ENCODE results near the gene TSPAN15. TPM values are rescaled to one million over a fixed set of nuclear protein-coding genes. Genes with fewer than 3 reads are reported as not detected.

Gene TSPAN15
- total RNA-seq, 4 donors from 2014 or later, result 17.2 to 58.1 (median 24.4) TPM

- Histone ChIP-seq H3K4me1 (peaks cover 6 to 29% of the 10 kb centered on the region in 2 donors), H3K27me3 (no peaks in the 10 kb centered on the region), H3K4me3 (no peak overlapping the region), H3K9me3 (no peaks in the 10 kb centered on the region), H3K36me3 (no peaks in the 10 kb centered on the region), H3K27ac (peak overlapping the region; percentile 74 to 86)
- DNase-seq, result no peak
- TF ChIP-seq POLR2A (IDR thresholded peaks at IDR 0.05) (no peak), CTCF (IDR thresholded peaks at IDR 0.05) (no peak)
- intact Hi-C loops (cut with DNase I; ENCODE audit: low total_unique reads), result no loop called here
Observed at GRCh38 chr10:69405221-69405620, 46.0 kb upstream of the TSPAN15 start.

GRCh38 chr10:69406302-69406811, 44.9 kb upstream of the TSPAN15 start:
- DNase-seq, result peak; percentile 57 to 59
- H3K27me3 ChIP-seq, result no peaks in the 10 kb centered on the region
- H3K36me3 ChIP-seq, result no peaks in the 10 kb centered on the region
- peaks cover 8 to 34% of the 10 kb centered on the region in 2 donors for H3K4me1 ChIP-seq
- intact Hi-C loops (cut with DNase I; ENCODE audit: low total_unique reads), result no loop called here
- H3K27ac ChIP-seq, result peak overlapping the region; percentile 74 to 86
- no peak overlapping the region for H3K4me3 ChIP-seq
- TF ChIP-seq CTCF (IDR thresholded peaks at IDR 0.05) (no peak), POLR2A (IDR thresholded peaks at IDR 0.05) (no peak)
- H3K9me3 ChIP-seq, result no peaks in the 10 kb centered on the region

GRCh38 chr10:69406816-69407580, 44.3 kb upstream of the TSPAN15 start:
- peak overlapping the region; percentile 74 to 86 for H3K27ac ChIP-seq
- no peaks in the 10 kb centered on the region for H3K27me3 ChIP-seq
- H3K9me3 ChIP-seq, result no peaks in the 10 kb centered on the region
- intact Hi-C loops (cut with DNase I; ENCODE audit: low total_unique reads), result no loop called here
- peaks cover 8 to 34% of the 10 kb centered on the region in 2 donors for H3K4me1 ChIP-seq
- H3K36me3 ChIP-seq, result no peaks in the 10 kb centered on the region
- TF ChIP-seq CTCF (IDR thresholded peaks at IDR 0.05), result no peak
- TF ChIP-seq POLR2A (IDR thresholded peaks at IDR 0.05), result no peak
- no peak overlapping the region for H3K4me3 ChIP-seq
- no peak for DNase-seq

GRCh38 chr10:69407621-69408301, 43.5 kb upstream of the TSPAN15 start:
- H3K36me3 ChIP-seq, result no peaks in the 10 kb centered on the region
- no peaks in the 10 kb centered on the region for H3K9me3 ChIP-seq
- no peak for TF ChIP-seq POLR2A (IDR thresholded peaks at IDR 0.05)
- TF ChIP-seq CTCF (IDR thresholded peaks at IDR 0.05), result no peak
- peak overlapping the region in 1 of 2 donors; percentile 12 for H3K4me3 ChIP-seq
- H3K4me1 ChIP-seq, result peaks cover 8 to 33% of the 10 kb centered on the region in 2 donors
- peak overlapping the region; percentile 74 to 86 for H3K27ac ChIP-seq
- DNase-seq, result no peak
- intact Hi-C loops (cut with DNase I; ENCODE audit: low total_unique reads), result no loop called here
- no peaks in the 10 kb centered on the region for H3K27me3 ChIP-seq
